HG02840 (cell line): ENCODE data around the gene C5orf46.

Experiments used
- ATAC-seq: cut with Tn5 transposase; IDR thresholded peaks from one replicate; pipeline ENCODE4 v1.9.1; 2021; ENCODE audit warnings: mild to moderate bottlenecking, moderate library complexity, moderate number of reproducible peaks; ENCODE audit not compliant: unreplicated experiment, low FRiP score

Gene C5orf46

GRCh38 chr5:147863454-147864158 lies 42.7 kb downstream of the C5orf46 start:
- ATAC-seq, result no peak

DNA sequence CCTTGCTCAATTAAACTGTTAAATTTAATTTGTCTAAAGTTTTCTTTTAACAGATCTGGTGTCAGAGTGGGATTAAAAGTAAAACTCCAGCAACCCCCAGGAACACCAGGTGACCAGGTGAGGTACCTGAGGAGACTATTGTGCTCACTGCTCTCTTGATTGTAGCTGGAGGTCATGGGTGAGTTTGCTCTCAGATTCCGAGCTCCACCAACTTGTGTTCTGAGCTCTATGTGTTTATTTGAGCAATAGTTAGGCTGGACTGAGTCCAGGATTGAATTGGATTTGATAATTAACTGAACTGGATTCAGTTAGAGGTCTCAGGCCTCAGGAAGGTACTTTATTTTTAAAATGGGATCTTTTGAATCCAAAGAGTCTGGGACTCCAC lies 45.7 kb downstream of the C5orf46 start:
- ATAC-seq, result no peak

DNA sequence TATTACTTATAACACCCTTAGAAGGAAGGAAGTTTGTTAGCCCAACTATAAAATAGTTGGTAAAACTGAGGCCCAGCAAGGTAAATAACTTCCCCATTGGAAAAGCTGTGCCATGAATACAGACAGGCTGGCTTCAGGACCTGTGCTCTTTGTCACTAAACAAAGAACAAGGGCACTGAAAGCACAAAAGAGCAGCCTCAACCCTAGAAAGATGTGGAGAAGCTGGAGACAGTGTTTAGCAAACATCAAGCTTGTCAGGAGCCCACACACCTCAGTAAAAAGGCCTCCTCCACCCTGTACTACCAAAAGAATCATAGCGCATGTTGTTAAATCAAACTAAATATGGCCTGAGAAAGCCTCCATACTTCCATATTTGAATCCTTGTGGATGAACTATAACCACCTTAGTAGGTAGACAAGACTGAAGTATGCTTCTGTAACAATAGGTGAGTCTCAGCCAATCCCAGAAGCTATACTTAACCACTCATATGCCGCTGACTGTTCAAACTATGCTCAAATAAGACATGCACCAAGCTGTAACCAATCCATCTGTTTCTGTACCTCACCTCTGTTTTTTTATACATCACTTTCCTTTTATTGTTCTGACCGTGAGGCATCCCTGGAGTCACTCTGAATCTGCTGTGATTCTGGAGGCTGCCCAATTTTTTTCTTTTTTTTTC lies 46.2 kb downstream of the C5orf46 start:
- ATAC-seq, result no peak

GRCh38 chr5:147858565-147858964 lies 47.8 kb downstream of the C5orf46 start:
- no peak for ATAC-seq

GRCh38 chr5:147857302-147858129 lies 48.8 kb downstream of the C5orf46 start:
- no peak for ATAC-seq

- ATAC-seq, result no peak
Measured at GRCh38 chr5:147856801-147857200, 49.5 kb downstream of the C5orf46 start.

DNA sequence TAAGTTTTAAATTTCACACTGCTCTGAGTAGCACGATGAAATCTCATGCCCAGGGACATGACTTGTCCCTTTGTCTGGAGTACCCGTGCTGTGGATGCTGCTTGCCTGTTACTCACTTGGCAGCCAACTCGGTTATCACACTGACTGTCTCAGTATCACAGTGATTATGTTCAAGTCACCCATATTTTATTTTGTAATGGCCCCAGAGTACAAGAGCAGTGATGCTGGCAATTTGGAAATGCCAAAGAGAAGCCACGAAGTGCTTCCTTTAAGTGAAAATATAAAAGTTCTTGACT lies 50.6 kb downstream of the C5orf46 start:
- no peak for ATAC-seq

GRCh38 chr5:147854894-147855773 lies 51.2 kb downstream of the C5orf46 start:
- ATAC-seq, result no peak

DNA sequence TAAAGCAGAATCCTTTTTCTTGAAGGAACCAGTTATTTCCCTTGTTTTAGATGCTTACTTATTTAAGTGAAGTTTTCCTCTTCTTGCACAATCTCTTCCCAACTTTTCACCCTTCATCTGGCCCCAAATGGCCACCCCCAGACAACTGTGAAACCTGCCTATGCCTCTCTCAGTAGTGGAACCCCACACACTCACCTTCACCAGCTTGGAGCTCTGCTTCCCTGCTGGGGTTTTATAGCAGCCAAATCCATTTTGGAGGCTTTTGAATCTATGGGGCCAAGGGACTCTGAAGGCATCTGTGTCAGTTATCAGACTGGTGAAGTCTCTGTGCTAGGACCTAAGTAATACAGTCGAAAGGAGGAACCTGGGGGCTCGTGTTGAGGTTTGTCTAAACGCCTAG lies 52.0 kb downstream of the C5orf46 start:
- no peak for ATAC-seq

DNA sequence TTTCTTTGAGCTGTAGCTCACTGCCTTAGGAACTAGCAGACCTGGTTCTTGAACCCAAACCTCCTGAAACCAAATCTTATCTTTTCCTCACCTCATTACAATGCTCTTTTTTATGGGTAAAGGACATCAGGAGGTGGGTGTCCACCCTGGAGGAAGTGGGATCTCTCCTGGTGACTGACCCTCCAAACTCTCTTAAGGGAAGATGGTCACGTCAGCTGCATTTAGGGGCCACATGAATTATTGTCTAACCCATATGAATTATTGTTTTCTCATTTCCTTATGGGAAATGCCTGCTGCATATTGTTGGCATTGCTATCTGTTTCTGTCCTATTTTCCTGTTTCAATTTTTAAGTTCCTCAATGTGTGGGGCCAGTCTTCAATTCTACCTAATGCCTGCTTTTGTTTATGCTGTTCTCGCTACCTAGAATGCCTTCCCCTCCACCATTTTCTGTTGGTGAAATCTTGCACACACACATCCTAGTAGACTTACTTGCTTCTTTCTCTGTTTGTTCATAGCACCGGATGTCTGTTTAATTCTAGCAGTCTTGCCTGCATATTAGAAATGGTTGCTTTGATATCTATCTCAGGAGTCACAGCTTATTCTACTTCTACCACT lies 52.9 kb downstream of the C5orf46 start:
- ATAC-seq, result no peak

DNA sequence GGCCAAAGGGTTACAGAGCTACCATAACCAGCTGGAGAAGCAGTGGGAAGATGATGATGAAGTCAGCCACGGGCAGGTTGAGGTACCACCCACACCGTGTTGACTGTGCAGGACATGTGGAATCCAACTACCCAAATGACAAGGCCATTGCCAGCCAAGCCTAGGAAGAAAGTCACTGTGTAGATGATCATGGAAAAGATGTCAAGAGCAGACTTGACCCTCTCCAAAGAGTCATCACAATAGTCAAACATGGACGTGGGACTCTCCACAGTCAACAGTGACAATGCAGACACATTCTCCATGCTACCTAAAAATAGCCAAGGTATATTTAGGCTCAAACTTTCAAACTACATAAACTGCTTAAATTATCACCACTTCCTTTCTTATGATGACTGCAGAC lies 54.0 kb downstream of the C5orf46 start:
- ATAC-seq, result no peak

DNA sequence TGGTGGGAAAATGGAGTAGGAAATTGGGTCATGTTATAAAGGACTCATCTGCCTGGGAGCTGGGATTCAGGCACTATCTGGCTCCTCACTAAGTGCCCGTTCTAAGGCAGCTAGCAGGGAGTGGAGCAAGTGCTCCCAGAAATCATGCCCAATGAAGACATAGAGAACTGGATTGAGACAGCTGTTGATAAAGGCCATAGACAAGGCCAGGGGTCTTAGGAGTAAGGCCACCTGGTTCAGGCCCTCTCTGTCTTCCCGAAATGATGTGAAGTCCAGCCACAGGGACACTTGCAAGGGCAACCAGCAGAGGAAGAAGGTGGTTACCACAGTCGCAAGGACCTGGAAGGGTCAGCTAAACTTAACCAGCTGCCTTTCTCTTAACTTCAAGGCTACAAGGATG lies 54.8 kb downstream of the C5orf46 start:
- ATAC-seq, result no peak

DNA sequence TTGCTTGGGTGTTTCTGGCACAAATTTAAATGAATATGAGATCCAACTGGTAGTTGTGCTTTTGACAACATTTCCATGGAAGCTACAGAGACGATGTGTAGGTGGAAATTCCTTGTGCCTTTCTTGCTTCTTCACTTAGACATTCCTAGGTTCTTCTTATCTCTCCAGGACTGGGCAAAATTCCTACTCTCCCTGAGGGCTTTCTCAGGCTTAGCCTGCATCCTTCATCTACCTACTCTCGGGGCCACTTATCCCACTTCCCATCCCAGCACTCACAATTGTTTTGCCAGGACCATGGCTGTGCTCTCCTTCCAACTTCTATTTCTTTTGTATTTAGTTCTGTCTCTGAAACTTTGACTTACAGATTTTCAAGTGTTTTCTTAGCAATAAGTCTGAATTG lies 57.1 kb downstream of the C5orf46 start:
- no peak for ATAC-seq

GRCh38 chr5:147845618-147846017 lies 60.7 kb downstream of the C5orf46 start:
- ATAC-seq, result no peak

DNA sequence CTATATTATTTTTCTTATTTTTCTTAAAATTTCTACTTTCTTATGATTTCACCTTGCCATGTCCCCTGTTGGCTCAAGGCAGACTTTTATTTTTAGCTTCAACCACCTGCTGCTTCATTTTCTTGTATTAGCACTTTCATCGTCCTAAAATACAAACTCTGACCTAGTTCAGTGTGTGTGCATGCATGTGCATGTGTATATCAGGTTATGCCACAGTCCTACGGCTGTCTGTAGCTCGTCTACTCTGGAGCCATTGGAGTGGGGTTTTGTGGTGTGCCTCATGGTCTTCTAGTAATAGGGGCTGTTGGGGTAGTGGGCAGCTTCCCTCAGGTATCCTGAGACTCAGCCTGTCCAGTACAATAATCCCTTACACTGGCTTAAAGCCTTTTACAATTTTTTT lies 61.5 kb downstream of the C5orf46 start:
- no peak for ATAC-seq

DNA sequence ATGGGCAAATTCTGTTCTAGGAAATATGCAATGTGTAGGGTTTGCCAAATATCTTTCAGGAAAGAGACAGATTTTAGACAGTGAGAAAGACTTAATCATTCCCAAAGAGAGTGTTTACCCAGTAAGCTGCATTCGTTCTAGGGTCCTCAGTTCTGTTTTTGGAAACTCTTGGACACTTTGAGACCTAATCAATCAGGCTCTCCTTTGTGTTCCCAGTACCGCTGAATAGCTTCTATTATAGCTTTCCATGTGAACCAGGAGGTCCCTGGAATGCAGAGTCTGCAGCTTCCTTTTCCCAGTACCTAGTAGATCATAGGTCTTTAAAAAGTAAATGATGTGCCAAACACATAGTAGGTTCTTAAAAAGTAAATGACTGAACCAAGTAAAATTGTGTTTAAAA lies 63.5 kb downstream of the C5orf46 start:
- ATAC-seq, result no peak
